Neural progenitor cell (in vitro differentiated cells): ENCODE data around the gene SRRM5.

Experiments used
- CTCF ChIP-seq: fragments of 200-600 bp; sonication (generic); IDR thresholded peaks from 2 replicates; pipeline ENCODE4 v1.5.1; 2017; ENCODE audit warnings: antibody characterized with exemption, mild to moderate bottlenecking
- EZH2 ChIP-seq: fragments of 200-600 bp; sonication (generic); IDR thresholded peaks from 2 replicates; pipeline ENCODE4 v1.6.1; 2017; ENCODE audit warnings: antibody characterized with exemption, mild to moderate bottlenecking, moderate library complexity
- EZH2phosphoT487 ChIP-seq: fragments of 200-600 bp; sonication (generic); IDR thresholded peaks from 2 replicates; pipeline ENCODE4 v1.6.1; 2017; ENCODE audit warnings: antibody characterized with exemption

GRCh38 chr19:43662487-43662886 lies 50.6 kb downstream of the SRRM5 start:
- TF ChIP-seq CTCF (peak; percentile 59), EZH2phosphoT487 (no peak), EZH2 (no peak)
